BE2C (cell line): ENCODE measurements around the gene PDLIM7.

Experiments used
- DNase-seq: peaks from one replicate; pipeline ENCODE4 v3.0.0-alpha.2; 2020
- H3K27me3 ChIP-seq: fragments of 250-450 bp; sonication (Bioruptor Pico); 2 replicates; pipeline ENCODE4 v1.5.1; 2020; ENCODE audit warnings: mild to moderate bottlenecking
- H3K36me3 ChIP-seq: fragments of 250-450 bp; sonication (Bioruptor Pico); 2 replicates; pipeline ENCODE4 v1.5.1; 2020; ENCODE audit warnings: mild to moderate bottlenecking
- H3K4me1 ChIP-seq: fragments of 250-450 bp; sonication (Bioruptor Pico); 2 replicates; pipeline ENCODE4 v1.5.1; 2020
- H3K4me3 ChIP-seq: 2 replicates; pipeline ENCODE4 v1.5.1; 2011; ENCODE audit warnings: low read depth, low read length
- H3K9me3 ChIP-seq: fragments of 250-450 bp; sonication (Bioruptor Pico); 2 replicates; pipeline ENCODE4 v1.5.1; 2020
- TF ChIP-seq, protein P1 (sequence below): IDR thresholded peaks from 2 replicates; pipeline ENCODE4 v1.5.1; 2012; ENCODE audit warnings: mild to moderate bottlenecking, low read depth, low read length

Gene PDLIM7

DNA sequence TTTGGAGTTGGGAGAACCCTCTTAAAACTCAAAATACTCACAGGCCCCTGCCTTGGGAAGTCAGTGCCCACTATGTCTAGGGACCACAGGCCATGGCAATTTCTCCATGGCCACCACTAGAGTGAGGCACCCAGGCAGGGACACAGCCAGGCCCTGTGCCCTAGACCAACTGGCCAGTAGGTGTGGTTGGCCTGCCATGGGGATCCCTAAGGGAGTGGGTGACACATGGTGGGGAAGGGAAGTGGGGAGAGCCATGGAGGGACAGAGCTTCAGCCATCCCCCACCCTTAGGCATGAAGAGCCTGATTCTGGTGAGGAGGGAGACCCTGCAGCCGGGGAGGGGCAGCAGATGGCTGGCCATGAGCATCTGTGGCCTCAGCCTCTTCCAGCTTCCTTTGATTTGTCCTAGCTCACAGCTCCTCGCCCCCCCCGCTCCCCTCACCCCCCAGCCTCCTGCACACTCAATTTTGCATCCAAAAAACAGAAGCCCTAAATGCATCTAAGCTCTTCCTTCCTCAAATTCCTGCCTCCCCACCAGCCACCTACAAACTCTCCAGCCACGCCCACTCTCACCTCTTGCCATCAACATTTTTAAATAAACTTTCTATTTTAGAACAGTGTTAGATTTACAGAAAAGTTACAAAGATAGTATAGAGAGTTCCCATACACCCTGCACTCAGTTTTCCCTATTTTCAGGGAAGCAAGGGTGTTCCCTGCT is 22.4 kb downstream of the PDLIM7 start:
- DNase-seq, result no peak
- H3K36me3 ChIP-seq, result peaks cover 26% of the 10 kb centered on the region
- TF ChIP-seq, protein P1, sequence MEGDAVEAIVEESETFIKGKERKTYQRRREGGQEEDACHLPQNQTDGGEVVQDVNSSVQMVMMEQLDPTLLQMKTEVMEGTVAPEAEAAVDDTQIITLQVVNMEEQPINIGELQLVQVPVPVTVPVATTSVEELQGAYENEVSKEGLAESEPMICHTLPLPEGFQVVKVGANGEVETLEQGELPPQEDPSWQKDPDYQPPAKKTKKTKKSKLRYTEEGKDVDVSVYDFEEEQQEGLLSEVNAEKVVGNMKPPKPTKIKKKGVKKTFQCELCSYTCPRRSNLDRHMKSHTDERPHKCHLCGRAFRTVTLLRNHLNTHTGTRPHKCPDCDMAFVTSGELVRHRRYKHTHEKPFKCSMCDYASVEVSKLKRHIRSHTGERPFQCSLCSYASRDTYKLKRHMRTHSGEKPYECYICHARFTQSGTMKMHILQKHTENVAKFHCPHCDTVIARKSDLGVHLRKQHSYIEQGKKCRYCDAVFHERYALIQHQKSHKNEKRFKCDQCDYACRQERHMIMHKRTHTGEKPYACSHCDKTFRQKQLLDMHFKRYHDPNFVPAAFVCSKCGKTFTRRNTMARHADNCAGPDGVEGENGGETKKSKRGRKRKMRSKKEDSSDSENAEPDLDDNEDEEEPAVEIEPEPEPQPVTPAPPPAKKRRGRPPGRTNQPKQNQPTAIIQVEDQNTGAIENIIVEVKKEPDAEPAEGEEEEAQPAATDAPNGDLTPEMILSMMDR, result no peak
- peaks cover 32% of the 10 kb centered on the region for H3K4me1 ChIP-seq
- no peak overlapping the region for H3K4me3 ChIP-seq
- H3K9me3 ChIP-seq, result no peaks in the 10 kb centered on the region
- no peaks in the 10 kb centered on the region for H3K27me3 ChIP-seq

- Histone ChIP-seq H3K36me3 (peaks cover 36% of the 10 kb centered on the region), H3K4me3 (no peak overlapping the region), H3K9me3 (no peaks in the 10 kb centered on the region), H3K27me3 (no peaks in the 10 kb centered on the region), H3K4me1 (peaks cover 23% of the 10 kb centered on the region)
- TF ChIP-seq, protein P1, result no peak
- DNase-seq, result no peak
Observed at GRCh38 chr5:177474002-177474476, 23.4 kb downstream of the PDLIM7 start.

DNA sequence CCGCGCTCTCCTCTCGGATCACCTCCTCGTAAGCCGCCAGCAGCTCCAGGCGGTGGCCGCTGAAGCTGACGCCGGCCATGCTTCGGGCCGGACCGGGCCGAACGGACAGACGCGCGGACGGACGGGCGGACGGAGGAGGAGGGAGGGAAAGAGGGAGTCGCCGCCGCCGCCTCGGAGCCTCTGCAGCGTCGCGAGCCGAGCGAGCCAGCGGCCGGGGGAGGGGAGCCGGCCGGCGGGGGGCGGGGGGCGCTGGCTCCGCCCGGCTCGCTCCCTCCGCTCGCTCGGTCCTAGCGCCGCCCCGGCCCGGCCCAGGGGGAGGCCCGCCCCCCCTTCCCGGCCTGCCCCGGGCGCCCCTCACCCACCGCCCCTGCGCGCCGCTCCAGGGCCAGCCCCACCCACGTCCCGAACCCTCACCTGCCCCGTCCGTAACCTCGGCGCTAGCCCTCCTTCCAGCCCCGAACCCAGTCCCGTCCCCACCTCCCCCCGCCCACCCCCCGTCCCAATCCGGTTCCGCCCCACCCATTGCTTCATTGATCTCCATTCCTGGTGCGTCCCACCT is 23.9 kb downstream of the PDLIM7 start, which contains the start of gene DBN1:
TSS of gene DBN1 (minus strand) at position 192 of the 559 bp plus-strand sequence. CDS start at position 79, 113 bp downstream.
- peak; percentile 70 for DNase-seq
- peaks cover 18% of the 10 kb centered on the region for H3K4me1 ChIP-seq
- peaks cover 41% of the 10 kb centered on the region for H3K36me3 ChIP-seq
- TF ChIP-seq, protein P1, result no peak
- no peaks in the 10 kb centered on the region for H3K27me3 ChIP-seq
- no peaks in the 10 kb centered on the region for H3K9me3 ChIP-seq
- peak within 1 kb of the TSS; percentile 85 for H3K4me3 ChIP-seq

- TF ChIP-seq, protein P1, result no peak
- H3K9me3 ChIP-seq, result no peaks in the 10 kb centered on the region
- H3K36me3 ChIP-seq, result peaks cover 47% of the 10 kb centered on the region
- peak overlapping the region; percentile 85 for H3K4me3 ChIP-seq
- peaks cover 16% of the 10 kb centered on the region for H3K4me1 ChIP-seq
- no peaks in the 10 kb centered on the region for H3K27me3 ChIP-seq
- DNase-seq, result peak; percentile 65
Observed at GRCh38 chr5:177472460-177473442, 24.7 kb downstream of the PDLIM7 start.

GRCh38 chr5:177471610-177472356 is 25.6 kb downstream of the PDLIM7 start:
- Histone ChIP-seq H3K27me3 (no peaks in the 10 kb centered on the region), H3K4me1 (peaks cover 13% of the 10 kb centered on the region), H3K4me3 (peak overlapping the region; percentile 85), H3K36me3 (peaks cover 56% of the 10 kb centered on the region), H3K9me3 (no peaks in the 10 kb centered on the region)
- TF ChIP-seq, protein P1, result no peak
- DNase-seq, result no peak
